ENCODE results near the gene LRRC58.

Gene LRRC58

GRCh38 chr3:120348991-120349854, at the start of gene LRRC58:
TSS of gene LRRC58 (minus strand) at chr3:120349354. CDS start at chr3:120349243, 111 bp downstream.
- peak in 2 of 3 experiments; percentile 14 to 40 for TF ChIP-seq CTCF (IDR thresholded peaks at IDR 0.05; ENCODE audit: unreplicated experiment in 3 of 3)
- Mint-ChIP-seq H3K36me3 (ENCODE audit: low read depth) (peaks cover 19% of the 10 kb centered on the region), H3K27ac (peak within 1 kb of the TSS; percentile 87 to 99 (median 98)), H3K4me1 (peaks cover 38% of the 10 kb centered on the region), H3K27me3 (ENCODE audit: low read depth) (no peaks in the 10 kb centered on the region), H3K4me3 (peak within 1 kb of the TSS; percentile 89 to 95 (median 92)), H3K9me3 (no peaks in the 10 kb centered on the region)

GRCh38 chr3:120396469-120396868, 47.3 kb upstream of the LRRC58 start:
- H3K27ac Mint-ChIP-seq, result no peak overlapping the region
- no peaks in the 10 kb centered on the region for H3K9me3 Mint-ChIP-seq
- peaks cover 70% of the 10 kb centered on the region for H3K36me3 Mint-ChIP-seq (ENCODE audit: low read depth)
- H3K4me3 Mint-ChIP-seq, result no peak overlapping the region
- no peaks in the 10 kb centered on the region for H3K4me1 Mint-ChIP-seq
- no peak for TF ChIP-seq CTCF (IDR thresholded peaks at IDR 0.05; ENCODE audit: unreplicated experiment in 3 of 3)
- H3K27me3 Mint-ChIP-seq (ENCODE audit: low read depth), result no peaks in the 10 kb centered on the region

- Mint-ChIP-seq H3K4me3 (no peak overlapping the region), H3K4me1 (no peaks in the 10 kb centered on the region), H3K27ac (no peak overlapping the region), H3K36me3 (ENCODE audit: low read depth) (peaks cover 49% of the 10 kb centered on the region), H3K27me3 (ENCODE audit: low read depth) (peaks cover 2% of the 10 kb centered on the region), H3K9me3 (no peaks in the 10 kb centered on the region)
- no peak for TF ChIP-seq CTCF (IDR thresholded peaks at IDR 0.05; ENCODE audit: unreplicated experiment in 3 of 3)
These were observed 45.2 kb upstream of the LRRC58 start for GRCh38 chr3:120394347-120394746.

GRCh38 chr3:120393761-120394160, 44.6 kb upstream of the LRRC58 start:
- Mint-ChIP-seq H3K36me3 (ENCODE audit: low read depth) (peaks cover 44% of the 10 kb centered on the region), H3K4me3 (no peak overlapping the region), H3K4me1 (no peaks in the 10 kb centered on the region), H3K9me3 (no peaks in the 10 kb centered on the region), H3K27me3 (ENCODE audit: low read depth) (peaks cover 4% of the 10 kb centered on the region), H3K27ac (no peak overlapping the region)
- TF ChIP-seq CTCF (IDR thresholded peaks at IDR 0.05; ENCODE audit: unreplicated experiment in 3 of 3), result no peak

- TF ChIP-seq CTCF (IDR thresholded peaks at IDR 0.05; ENCODE audit: unreplicated experiment in 3 of 3), result no peak
- H3K4me1 Mint-ChIP-seq, result no peaks in the 10 kb centered on the region
- peaks cover 38% of the 10 kb centered on the region for H3K36me3 Mint-ChIP-seq (ENCODE audit: low read depth)
- H3K27me3 Mint-ChIP-seq (ENCODE audit: low read depth), result peaks cover 4% of the 10 kb centered on the region
- no peaks in the 10 kb centered on the region for H3K9me3 Mint-ChIP-seq
- no peak overlapping the region for H3K4me3 Mint-ChIP-seq
- no peak overlapping the region for H3K27ac Mint-ChIP-seq
These were observed 44.1 kb upstream of the LRRC58 start for GRCh38 chr3:120393243-120393642.

All from nephron (organoid).